Measurements from ENCODE around the gene ATP13A2.

The ATP13A2 gene

GRCh38 chr1:17001760-17002523 is 9.8 kb downstream of the ATP13A2 start:
- no peak for DNase-seq (ENCODE audit: low read depth in 2 of 2)

GRCh38 chr1:16999863-17000262 is 11.9 kb downstream of the ATP13A2 start:
- DNase-seq (ENCODE audit: low read depth in 2 of 2) = no peak

- DNase-seq (ENCODE audit: low read depth in 2 of 2) = no peak
Measured at GRCh38 chr1:16998589-16998988, 13.1 kb downstream of the ATP13A2 start.

DNA sequence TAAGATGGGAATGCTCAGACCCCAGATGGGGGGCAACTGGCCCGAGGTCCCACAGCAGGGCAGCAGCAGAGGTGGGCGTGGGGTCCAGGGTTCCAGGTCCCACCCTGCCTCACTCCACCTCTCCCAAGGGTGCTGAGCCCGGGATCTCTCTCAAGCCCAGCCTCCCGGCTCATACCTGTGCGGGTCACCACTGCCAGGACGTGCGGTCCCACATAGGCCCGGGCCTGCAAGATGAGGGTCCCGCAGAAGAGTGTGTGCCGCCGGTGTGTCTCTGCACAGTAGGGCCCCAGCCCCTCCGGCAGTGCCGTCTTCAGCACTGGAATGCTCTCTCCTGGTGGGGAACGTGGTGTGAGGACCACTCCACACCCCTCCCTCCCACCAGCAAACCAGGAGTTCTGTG is 14.9 kb downstream of the ATP13A2 start:
- no peak for DNase-seq (ENCODE audit: low read depth in 2 of 2)

GRCh38 chr1:16993521-16994038 is 18.1 kb downstream of the ATP13A2 start:
- no peak for DNase-seq (ENCODE audit: low read depth in 2 of 2)

GRCh38 chr1:16992675-16993074 is 19.1 kb downstream of the ATP13A2 start:
- no peak for DNase-seq (ENCODE audit: low read depth in 2 of 2)

DNA sequence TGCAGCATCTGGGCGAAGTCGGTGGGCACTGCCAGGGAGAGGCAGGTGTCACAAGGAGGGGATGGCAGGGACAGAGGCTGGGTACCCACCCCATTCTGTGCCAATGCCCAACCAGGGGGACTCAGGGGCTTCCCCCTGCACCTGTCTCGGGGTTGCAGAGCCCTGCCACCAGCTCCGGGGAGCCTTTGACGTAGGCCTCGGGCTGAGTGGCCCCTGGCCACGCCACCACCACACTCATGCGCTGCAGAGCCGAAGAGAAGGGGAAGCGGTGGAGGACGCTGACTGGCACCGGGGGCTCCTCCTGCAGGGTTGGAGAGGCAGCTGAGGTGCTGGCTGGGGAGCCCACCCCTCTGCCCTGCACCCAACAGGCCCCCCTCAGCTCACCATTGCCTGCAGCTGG is 19.6 kb downstream of the ATP13A2 start:
- DNase-seq (ENCODE audit: low read depth in 2 of 2) = no peak

GRCh38 chr1:16991571-16991970 is 20.2 kb downstream of the ATP13A2 start:
- DNase-seq (ENCODE audit: low read depth in 2 of 2) = no peak

- no peak for DNase-seq (ENCODE audit: low read depth in 2 of 2)
Measured at GRCh38 chr1:16989676-16990391, 21.9 kb downstream of the ATP13A2 start.

DNA sequence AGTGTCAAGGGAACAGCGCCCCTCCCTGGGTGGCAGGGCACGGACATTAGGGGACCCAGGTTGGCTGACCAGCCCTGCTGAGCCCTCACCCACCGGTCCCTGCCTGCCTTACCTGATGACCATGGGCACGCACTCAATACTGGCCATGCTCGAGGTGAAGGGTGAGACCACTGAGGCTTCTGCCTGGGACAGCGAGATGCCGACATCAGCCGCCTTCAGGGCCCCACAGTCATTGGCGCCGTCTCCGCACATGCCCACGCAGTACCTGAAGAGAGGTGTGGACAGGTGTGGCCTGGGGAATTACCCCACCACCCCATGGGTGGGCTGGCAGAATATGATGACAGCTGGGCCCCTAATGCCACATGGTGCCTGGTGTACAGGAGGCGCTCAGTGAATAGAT is 23.5 kb downstream of the ATP13A2 start:
- DNase-seq (ENCODE audit: low read depth in 2 of 2) = no peak

DNA sequence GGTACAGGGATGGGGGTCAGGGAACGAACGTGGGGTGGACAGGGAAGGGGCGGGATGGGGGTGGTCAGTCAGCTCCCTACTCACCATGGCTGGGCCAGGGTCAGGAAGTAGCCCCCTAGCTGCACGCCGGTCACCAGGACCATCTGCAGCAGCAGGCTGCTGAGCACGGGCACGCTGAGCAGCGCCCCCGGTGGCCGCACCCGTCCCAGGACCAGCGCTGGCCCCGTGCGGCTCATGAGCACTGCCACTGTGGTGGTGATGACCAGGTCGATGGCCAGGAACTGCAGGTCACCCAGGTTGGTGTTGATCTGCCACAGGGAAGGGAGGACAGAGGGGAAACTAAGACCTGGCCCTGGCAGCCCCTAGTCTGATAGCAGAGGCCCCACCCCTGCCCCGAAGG is 24.8 kb downstream of the ATP13A2 start:
- no peak for DNase-seq (ENCODE audit: low read depth in 2 of 2)

DNA sequence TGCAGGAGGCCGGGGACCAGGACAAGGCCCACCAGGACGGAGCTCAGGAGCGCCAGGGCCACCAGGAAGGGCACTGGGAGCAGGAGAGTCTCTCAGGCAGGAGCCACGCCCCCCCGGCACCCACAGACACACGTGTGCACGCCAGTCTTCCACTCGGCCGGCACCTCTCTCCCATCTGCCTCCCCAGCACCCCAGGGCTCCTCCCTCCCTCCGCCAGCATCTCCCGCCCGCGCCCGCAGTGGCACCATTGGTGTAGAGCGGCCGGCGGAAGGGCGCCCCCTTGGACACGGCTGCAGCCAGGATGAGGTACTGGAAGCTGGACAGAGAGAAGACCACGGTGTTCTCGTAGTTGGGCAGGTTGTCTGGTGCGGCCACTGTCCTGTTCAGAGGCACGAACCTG is 25.2 kb downstream of the ATP13A2 start:
- DNase-seq (ENCODE audit: low read depth in 2 of 2) = no peak

DNA sequence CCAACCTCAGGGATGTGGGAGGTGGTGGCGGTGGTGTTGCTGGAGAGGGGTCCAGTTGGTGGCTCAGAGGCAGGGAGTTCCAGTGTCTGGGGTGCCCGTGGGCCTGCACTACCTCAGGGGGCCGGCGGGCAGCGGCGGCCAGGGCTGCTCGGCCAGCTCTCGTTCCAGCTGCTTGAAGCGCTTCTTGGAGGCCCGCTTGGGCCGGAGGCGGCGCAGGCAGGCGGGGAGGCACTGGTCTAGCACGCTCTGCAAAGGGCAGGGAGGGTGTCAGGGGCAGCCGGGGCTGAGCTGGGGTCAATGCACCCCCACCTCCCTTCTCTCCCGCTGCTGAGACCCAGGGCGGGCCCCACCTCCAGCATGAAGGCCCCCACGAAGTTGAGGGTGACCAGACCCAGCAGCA is 25.6 kb downstream of the ATP13A2 start:
- no peak for DNase-seq (ENCODE audit: low read depth in 2 of 2)

- no peak for DNase-seq (ENCODE audit: low read depth in 2 of 2)
Measured at GRCh38 chr1:16984717-16985116, 27.0 kb downstream of the ATP13A2 start.

- no peak for DNase-seq (ENCODE audit: low read depth in 2 of 2)
Measured at GRCh38 chr1:16983649-16984048, 28.1 kb downstream of the ATP13A2 start.

DNA sequence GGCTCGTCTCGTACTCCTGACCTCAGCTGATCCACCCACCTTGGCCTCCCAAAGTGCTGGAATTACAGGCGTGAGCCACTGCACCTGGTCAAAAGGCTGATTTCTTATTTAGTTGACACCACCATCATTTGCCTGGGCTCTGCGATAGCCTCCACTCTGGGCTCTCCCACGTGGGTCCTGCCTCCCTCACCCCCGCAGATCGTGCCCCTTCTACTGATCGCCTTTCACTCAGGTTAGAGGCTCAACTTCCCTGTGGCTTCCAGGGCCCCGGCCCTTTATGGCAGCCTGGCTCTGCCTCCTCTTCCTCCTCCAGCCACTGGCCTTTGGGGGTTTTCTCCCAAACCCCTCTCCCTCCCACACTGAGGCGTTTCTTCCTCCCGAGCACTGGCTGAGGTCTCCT is 28.8 kb downstream of the ATP13A2 start:
- DNase-seq (ENCODE audit: low read depth in 2 of 2) = no peak

GRCh38 chr1:16981269-16981849 is 30.4 kb downstream of the ATP13A2 start:
- no peak for DNase-seq (ENCODE audit: low read depth in 2 of 2)

- no peak for DNase-seq (ENCODE audit: low read depth in 2 of 2)
Measured at GRCh38 chr1:16980473-16981268, 31.1 kb downstream of the ATP13A2 start, which contains the start of gene MFAP2. TSS of gene MFAP2 (minus strand) at chr1:16980620. CDS start at chr1:16978273, 2,347 bp downstream.

GRCh38 chr1:16979475-16980327 is 32.0 kb downstream of the ATP13A2 start:
- no peak for DNase-seq (ENCODE audit: low read depth in 2 of 2)

DNA sequence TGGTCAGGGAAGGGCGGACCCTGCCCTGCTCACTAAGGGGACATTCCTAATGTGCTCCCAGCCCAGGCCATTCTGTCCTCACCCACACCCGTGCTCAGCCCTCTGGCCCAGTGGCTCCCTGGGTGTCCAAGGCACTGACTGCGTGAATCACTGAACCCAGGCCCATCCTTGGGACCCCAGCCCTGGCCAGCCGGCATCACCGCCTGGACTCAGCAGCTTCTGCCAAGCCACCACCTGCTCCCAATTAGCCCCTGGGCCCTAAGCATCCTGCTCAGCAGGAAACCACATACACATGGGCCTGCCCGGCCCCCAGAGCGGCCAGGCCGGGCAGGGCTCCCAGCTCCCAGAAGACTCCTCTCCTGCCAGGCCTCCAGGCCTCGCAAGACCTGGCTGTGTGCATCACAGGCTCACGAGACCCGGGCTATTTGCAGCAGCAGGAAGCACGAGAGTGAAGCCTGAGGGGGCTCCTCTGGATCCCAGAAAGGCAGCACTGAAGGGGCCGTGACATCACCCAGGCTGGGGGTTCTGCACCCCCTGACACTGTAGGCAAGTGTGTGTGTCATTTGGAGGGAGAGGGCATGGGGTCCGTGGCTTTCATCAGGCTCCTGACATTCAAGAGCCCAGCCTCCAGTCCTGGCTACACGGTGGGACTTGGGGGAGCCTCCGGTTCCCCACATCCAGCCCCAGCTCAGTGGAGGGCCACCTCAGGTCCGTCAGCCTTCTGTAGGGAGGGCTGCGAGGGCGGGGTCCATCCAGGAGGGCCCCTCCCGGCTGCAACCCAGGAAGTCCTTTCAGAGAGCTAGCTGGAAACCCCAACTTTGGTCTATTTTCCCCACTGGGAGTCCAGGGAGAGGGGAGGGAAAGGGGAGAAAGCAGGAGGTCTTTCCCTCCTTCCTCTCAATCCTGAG is 32.9 kb downstream of the ATP13A2 start:
- no peak for DNase-seq (ENCODE audit: low read depth in 2 of 2)
